GM12892 (cell line): ENCODE measurements around the gene PDE4A.

Experiments
- POLR2A ChIP-seq: IDR thresholded peaks from 2 replicates; pipeline ENCODE4 v1.6.1; 2011; ENCODE audit warnings: low read depth, low read length, control low read depth
- POLR2AphosphoS5 ChIP-seq: IDR thresholded peaks from 2 replicates; pipeline ENCODE4 v1.6.1; 2011; ENCODE audit warnings: low read depth, low read length, control low read depth
- TAF1 ChIP-seq: IDR thresholded peaks from 2 replicates; pipeline ENCODE4 v1.6.1; 2011; ENCODE audit warnings: low read depth, mild to moderate bottlenecking, control low read depth, low read length, borderline replicate concordance

DNA sequence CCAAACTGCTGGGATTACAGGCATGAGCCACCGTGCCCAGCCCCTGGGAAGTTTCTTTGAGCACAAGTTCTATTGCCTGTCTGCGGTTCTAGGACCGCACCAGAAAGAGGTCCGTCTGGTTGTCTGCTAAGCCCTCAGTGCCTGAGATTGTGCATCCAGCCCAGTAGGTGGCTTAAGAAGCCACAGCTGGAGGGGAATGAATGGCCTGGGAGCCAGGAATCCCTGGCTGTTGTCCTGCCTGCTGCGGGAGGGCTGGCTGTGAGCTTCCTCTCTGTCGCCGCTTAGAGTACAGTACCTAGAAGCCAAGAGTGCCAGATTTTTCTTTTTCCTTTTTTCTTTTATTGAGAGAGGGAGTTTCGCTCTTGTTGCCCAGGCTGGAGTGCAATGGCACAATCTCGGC is 35.8 kb upstream of the PDE4A start:
- TF ChIP-seq POLR2AphosphoS5 (no peak), TAF1 (no peak), POLR2A (no peak)
